Heart left ventricle (tissue), 13 donors: ENCODE measurements around the gene OMA1.

Experiments used
- CTCF ChIP-seq, 12 donors: fragments of 200-600 bp; sonication (generic) in 4 of 12; IDR thresholded peaks; one replicate each; pipeline versions ENCODE4 v1.5.0 to v1.8.0; 2018 to 2022; ENCODE audit warnings: antibody characterized with exemption in 12 of 12, mild to moderate bottlenecking in 5 of 12
- POLR2A ChIP-seq, 2 donors: fragments of 450-650 bp; IDR thresholded peaks; one replicate each; pipeline ENCODE4 v1.6.1; 2017; ENCODE audit warnings: antibody characterized with exemption in 2 of 2, mild to moderate bottlenecking in 2 of 2, moderate library complexity in 2 of 2
- donor health status: ischemic (EF 13 %, LVEDD 7.1; RV severe dilation, severe dysfunction).
- donor health status: DM: no; HTN: yes; CAD: no.
- donor health status: DM: no; HTN: no; CAD: no.
- donor health status: ischemic (EF 25% LVEDD 6.9; RV normal size, moderate dysfunction).
- donor health status: ischemic (EF 25% LVEDD 5.7; RV mildly dilated, moderate dysfunction).
- donor health status: ischemic (EF 35%, LVEDD 5.7; RV mildly dilated, moderate dysfunction).
- donor health status: nonischemic (EF 11% LVEDD 7.7; RV severe dilation, severe dysfunction).
- donor health status: DM: yes; HTN: yes; CAD: no.
- donor health status: PGD.
- donor health status: ischemic (EF 29% LVEDD 5.4; RV normal size, mild dysfunction).
- donor health status: nonischemic (EF 23%, LVEDD 6.1; RV moderate dilation, normal function).

GRCh38 chr1:58551186-58552140, 4.9 kb upstream of the OMA1 start:
- TF ChIP-seq CTCF (IDR thresholded peaks at IDR 0.05) = no peak
- TF ChIP-seq POLR2A (IDR thresholded peaks at IDR 0.05) = no peak
